ENCODE measurements around the gene UST. TPM values are rescaled to one million over a fixed set of nuclear protein-coding genes. Genes with fewer than 3 reads are reported as not detected.

Gene UST
- total RNA-seq, 6 experiments from 2014 or later: 0.44 to 1.9 (median 0.91) TPM

- intact Hi-C loops (cut with DNase I): no loop called here
- ATAC-seq: no peak
- peaks cover 0 to 6% (median 2%) of the 10 kb centered on the region in 4 donors for H3K4me1 ChIP-seq
These were observed 330.4 kb downstream of the UST start for GRCh38 chr6:149077208-149077607.

GRCh38 chr6:149078211-149078782, 331.5 kb downstream of the UST start:
- DNase-seq (no peak), ATAC-seq (no peak)
- Histone ChIP-seq H3K27me3 (no peaks in the 10 kb centered on the region), H3K9me3 (no peaks in the 10 kb centered on the region), H3K4me1 (peaks cover 0 to 6% (median 2%) of the 10 kb centered on the region in 4 donors), H3K27ac (no peak overlapping the region), H3K36me3 (no peaks in the 10 kb centered on the region), H3K4me3 (no peak overlapping the region)
- no peak for TF ChIP-seq POLR2A (IDR thresholded peaks at IDR 0.05)
- TF ChIP-seq CTCF (IDR thresholded peaks at IDR 0.05): no peak
- WGBS (ENCODE audit: insufficient coverage, low coverage, low lambda C conversion rate, missing lambda C conversion rate): 68% methylated on average over 3 of the region's 10 CpGs
- intact Hi-C loops (cut with DNase I): no loop called here

More at GRCh38 chr6:149077208-149077607, 330.4 kb downstream of the UST start:
- no peaks in the 10 kb centered on the region for H3K27me3 ChIP-seq
- TF ChIP-seq POLR2A (IDR thresholded peaks at IDR 0.05): no peak
- no peak for TF ChIP-seq CTCF (IDR thresholded peaks at IDR 0.05)
- DNase-seq: no peak
- 83% methylated on average over 6 of the region's 6 CpGs for WGBS (ENCODE audit: insufficient coverage, low coverage, low lambda C conversion rate, missing lambda C conversion rate)
- H3K36me3 ChIP-seq: no peaks in the 10 kb centered on the region
- H3K4me3 ChIP-seq: no peak overlapping the region
- no peaks in the 10 kb centered on the region for H3K9me3 ChIP-seq
- no peak overlapping the region for H3K27ac ChIP-seq

- Histone ChIP-seq H3K4me1 (peaks cover 0 to 6% (median 2%) of the 10 kb centered on the region in 4 donors), H3K9me3 (no peaks in the 10 kb centered on the region), H3K36me3 (no peaks in the 10 kb centered on the region), H3K27me3 (no peaks in the 10 kb centered on the region), H3K27ac (no peak overlapping the region), H3K4me3 (no peak overlapping the region)
- TF ChIP-seq CTCF (IDR thresholded peaks at IDR 0.05) (no peak), POLR2A (IDR thresholded peaks at IDR 0.05) (no peak)
- WGBS (ENCODE audit: insufficient coverage, low coverage, low lambda C conversion rate, missing lambda C conversion rate): 100% methylated on average over 2 of the region's 2 CpGs
- DNase-seq: no peak
- intact Hi-C loops (cut with DNase I): no loop called here
- no peak for ATAC-seq
These were observed 332.6 kb downstream of the UST start for GRCh38 chr6:149079456-149079855.

GRCh38 chr6:149079911-149080491, 333.2 kb downstream of the UST start:
- H3K36me3 ChIP-seq: no peaks in the 10 kb centered on the region

More at GRCh38 chr6:149079911-149080491, 333.2 kb downstream of the UST start:
- no peaks in the 10 kb centered on the region for H3K27me3 ChIP-seq
- intact Hi-C loops (cut with DNase I): loop anchor here in 1 of 2 donors (10.0 kb wide), 1 partner anchor 355 kb away; no protein-coding TSS in a partner anchor
- no peak overlapping the region for H3K27ac ChIP-seq
- H3K4me3 ChIP-seq: no peak overlapping the region
- DNase-seq (no peak), ATAC-seq (peak; percentile 32 to 46 (median 38))
- no peaks in the 10 kb centered on the region for H3K9me3 ChIP-seq
- WGBS (ENCODE audit: insufficient coverage, low coverage, low lambda C conversion rate, missing lambda C conversion rate): 46% methylated on average over 4 of the region's 6 CpGs
- TF ChIP-seq POLR2A (IDR thresholded peaks at IDR 0.05): no peak
- no peak for TF ChIP-seq CTCF (IDR thresholded peaks at IDR 0.05)
- peaks cover 0 to 6% (median 2%) of the 10 kb centered on the region in 4 donors for H3K4me1 ChIP-seq

Data from right lobe of liver (tissue), 6 donors.